Stomach smooth muscle (tissue), 2 donors: ENCODE data around the gene MYOM1.
"Not testable (repeated sequence)": the region's sequence is repeated elsewhere in the genome, so short reads cannot be mapped to it uniquely, and the experiment has no call there.

Source experiments
- H3K27ac ChIP-seq: one replicate; pipeline ENCODE4 v1.7.0; 2013; ENCODE audit warnings: mild to moderate bottlenecking, low read length, inconsistent platforms
- H3K27me3 ChIP-seq, 2 donors: one replicate each; pipeline ENCODE4 v1.7.0; 2013; ENCODE audit warnings: low read length in 2 of 2; ENCODE audit not compliant: insufficient read depth in 2 of 2, control insufficient read depth in 1 of 2
- H3K36me3 ChIP-seq, 2 donors: one replicate each; pipeline ENCODE4 v1.7.0; 2013; ENCODE audit warnings: low read length in 2 of 2; ENCODE audit not compliant: control insufficient read depth in 2 of 2, insufficient read depth in 2 of 2
- H3K4me1 ChIP-seq: one replicate; pipeline ENCODE4 v1.7.0; 2013; ENCODE audit warnings: low read length; ENCODE audit not compliant: control insufficient read depth, insufficient read depth
- H3K4me3 ChIP-seq, 2 donors: one replicate each; pipeline ENCODE4 v1.7.0; 2013; ENCODE audit warnings: low read length in 2 of 2
- H3K9ac ChIP-seq, 2 donors: one replicate each; pipeline ENCODE4 v1.7.0; 2013; ENCODE audit warnings: low read length in 2 of 2, mild to moderate bottlenecking in 1 of 2
- H3K9me3 ChIP-seq, 2 donors: one replicate each; pipeline ENCODE4 v1.7.0; 2013; ENCODE audit warnings: low read length in 2 of 2; ENCODE audit not compliant: control insufficient read depth in 2 of 2
- donor health status: healthy.
- donor health status: Pancreatic carcinoma.

The MYOM1 gene

DNA sequence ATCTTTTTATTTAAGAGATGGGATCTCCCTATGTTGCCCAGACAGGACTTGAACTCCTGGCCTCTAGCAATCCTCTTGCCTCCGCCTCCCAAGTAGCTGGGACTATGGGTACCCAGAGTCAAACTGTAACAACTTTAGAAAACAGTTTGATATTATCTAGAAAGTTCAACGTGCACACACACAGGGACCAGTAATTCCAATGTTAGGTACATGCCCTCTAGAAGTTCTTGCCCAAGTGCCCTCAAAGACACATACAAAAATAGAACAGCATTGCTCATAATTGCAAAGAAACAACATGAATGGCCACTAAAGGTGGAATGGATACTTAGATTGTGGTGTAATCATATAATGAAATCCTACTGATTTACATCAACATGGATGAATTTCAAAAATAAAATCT is 194.2 kb downstream of the MYOM1 start:
- H3K36me3 ChIP-seq = no peaks in the 10 kb centered on the region
- H3K9me3 ChIP-seq = no peaks in the 10 kb centered on the region
- no peaks in the 10 kb centered on the region for H3K27me3 ChIP-seq
- H3K9ac ChIP-seq = no peak overlapping the region
- H3K27ac ChIP-seq = no peak overlapping the region
- H3K4me3 ChIP-seq = no peak overlapping the region
- peaks cover 9% of the 10 kb centered on the region for H3K4me1 ChIP-seq

- H3K9me3 ChIP-seq, H3K36me3 ChIP-seq, H3K4me1 ChIP-seq: not testable (repeated sequence)
Observed at GRCh38 chr18:3023603-3024002, 196.2 kb downstream of the MYOM1 start.

More at GRCh38 chr18:3023603-3024002, 196.2 kb downstream of the MYOM1 start:
- not testable (repeated sequence) for H3K9ac ChIP-seq, H3K27ac ChIP-seq, H3K27me3 ChIP-seq, H3K4me3 ChIP-seq
